HG03103 (cell line): ENCODE data around the gene SEMA6B.

Source experiments
- ATAC-seq: cut with Tn5 transposase; IDR thresholded peaks from one replicate; pipeline ENCODE4 v1.9.1; 2021; ENCODE audit warnings: low read depth; ENCODE audit not compliant: unreplicated experiment

SEMA6B gene

DNA sequence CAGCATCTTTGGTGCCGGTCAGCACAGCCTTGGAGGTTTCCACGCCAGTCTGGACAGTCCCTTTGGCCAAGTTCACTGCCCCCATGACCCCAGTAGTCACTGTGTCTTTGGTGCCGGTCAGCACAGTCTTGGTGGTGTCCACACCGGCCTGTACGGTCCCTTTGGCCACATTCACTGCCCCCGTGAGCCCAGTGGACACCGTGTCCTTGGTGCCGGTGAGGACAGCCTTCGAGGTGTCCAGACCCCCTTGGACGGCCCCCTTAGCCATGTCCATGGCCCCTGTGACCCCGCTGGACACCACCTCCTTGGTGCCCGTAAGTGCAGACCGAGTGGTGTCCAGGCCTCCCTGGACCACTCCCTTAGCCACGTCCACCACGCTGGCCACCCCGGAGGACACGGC lies 46.2 kb downstream of the SEMA6B start:
- no peak for ATAC-seq

- no peak for ATAC-seq
These were observed 47.4 kb downstream of the SEMA6B start for GRCh38 chr19:4512070-4512469.

- no peak for ATAC-seq
These were observed 48.0 kb downstream of the SEMA6B start for GRCh38 chr19:4511300-4512054.

GRCh38 chr19:4510435-4511255 lies 48.8 kb downstream of the SEMA6B start:
- no peak for ATAC-seq

- no peak for ATAC-seq
These were observed 50.8 kb downstream of the SEMA6B start for GRCh38 chr19:4508698-4509097.

GRCh38 chr19:4507804-4508203 lies 51.7 kb downstream of the SEMA6B start:
- no peak for ATAC-seq

GRCh38 chr19:4507150-4507452 lies 52.4 kb downstream of the SEMA6B start:
- ATAC-seq, result no peak

DNA sequence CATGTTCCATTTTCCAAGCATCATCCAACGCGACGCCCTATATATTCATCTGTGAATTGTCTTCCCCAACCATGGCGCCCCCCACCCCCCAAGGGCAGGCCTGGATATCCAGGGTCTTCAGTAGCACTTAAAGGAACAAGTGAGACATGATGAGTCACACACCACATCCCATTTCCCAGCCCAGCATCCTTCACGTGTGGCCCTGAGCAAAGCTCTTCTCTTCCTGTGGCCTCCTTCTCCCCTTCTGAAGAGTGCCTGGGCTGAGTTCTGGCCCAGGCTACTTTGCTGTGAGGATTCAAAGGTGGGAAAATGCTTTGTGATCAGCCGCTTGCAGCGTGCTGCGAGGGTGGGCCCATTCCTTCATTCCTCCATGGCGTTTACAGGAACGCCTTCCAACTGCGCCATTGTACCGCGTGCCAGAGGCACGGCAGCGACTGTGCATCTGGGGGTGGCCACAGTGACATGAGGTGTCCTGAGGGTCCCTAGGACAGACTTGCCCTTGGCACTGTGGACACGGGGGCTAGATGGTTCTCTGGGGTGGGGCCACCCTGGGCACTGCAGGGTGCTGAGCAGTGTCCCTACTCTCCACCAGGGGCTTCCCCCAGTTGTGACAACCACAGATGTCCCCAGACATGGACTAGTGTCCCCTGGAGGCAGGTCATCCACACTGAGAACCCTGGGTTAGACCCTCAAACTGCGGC lies 52.9 kb downstream of the SEMA6B start:
- ATAC-seq, result no peak

GRCh38 chr19:4505570-4506448 lies 53.7 kb downstream of the SEMA6B start:
- ATAC-seq, result no peak

GRCh38 chr19:4504891-4505569 lies 54.5 kb downstream of the SEMA6B start:
- ATAC-seq, result no peak

DNA sequence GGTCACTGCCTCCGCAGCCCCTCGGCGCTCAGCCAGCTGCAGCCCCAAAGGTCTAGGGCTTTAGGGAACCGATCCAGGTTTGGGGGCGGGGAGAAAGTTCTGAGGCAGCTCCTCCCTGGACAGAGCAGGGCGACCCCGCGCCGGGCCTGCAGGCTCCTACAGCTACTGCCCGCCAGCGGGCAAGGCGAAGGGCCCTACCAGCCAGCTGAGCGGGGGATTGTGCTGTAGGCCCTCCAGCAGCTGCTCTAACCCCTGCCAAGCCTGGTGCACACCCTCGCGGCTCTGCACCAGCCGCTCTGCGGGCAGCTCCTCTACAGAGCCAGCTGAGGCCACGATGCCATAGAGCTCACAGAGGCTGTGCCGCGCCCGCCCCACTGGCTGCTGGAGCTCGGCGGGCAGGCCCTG lies 55.2 kb downstream of the SEMA6B start:
- no peak for ATAC-seq

GRCh38 chr19:4503825-4504170 lies 55.7 kb downstream of the SEMA6B start:
- ATAC-seq, result no peak

- ATAC-seq, result no peak
These were observed 56.2 kb downstream of the SEMA6B start for GRCh38 chr19:4503132-4503824.

- no peak for ATAC-seq
These were observed 57.0 kb downstream of the SEMA6B start for GRCh38 chr19:4502282-4503131.

GRCh38 chr19:4501691-4502090 lies 57.8 kb downstream of the SEMA6B start:
- ATAC-seq, result no peak

GRCh38 chr19:4500841-4501591 lies 58.5 kb downstream of the SEMA6B start:
- ATAC-seq, result no peak

DNA sequence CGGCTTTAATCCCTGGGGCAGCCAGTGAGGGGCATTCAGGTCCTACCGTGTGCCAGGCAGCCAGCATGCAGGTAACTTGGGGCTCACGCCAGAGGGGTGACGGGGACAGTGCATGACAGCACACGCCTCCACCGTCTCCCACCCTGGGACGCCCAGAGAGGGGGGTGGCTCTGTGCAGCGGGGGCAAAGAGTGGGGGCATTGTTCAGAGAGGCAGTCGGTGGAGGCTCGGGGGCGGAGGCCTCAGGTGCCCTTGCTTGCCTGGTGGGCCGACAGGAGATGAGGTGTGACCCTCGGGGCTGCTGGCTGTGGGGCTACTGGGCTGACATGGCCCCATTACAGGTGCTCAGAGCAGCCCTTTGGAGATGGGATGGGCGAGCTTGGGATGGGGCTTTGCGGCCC lies 59.6 kb downstream of the SEMA6B start:
- ATAC-seq, result no peak

DNA sequence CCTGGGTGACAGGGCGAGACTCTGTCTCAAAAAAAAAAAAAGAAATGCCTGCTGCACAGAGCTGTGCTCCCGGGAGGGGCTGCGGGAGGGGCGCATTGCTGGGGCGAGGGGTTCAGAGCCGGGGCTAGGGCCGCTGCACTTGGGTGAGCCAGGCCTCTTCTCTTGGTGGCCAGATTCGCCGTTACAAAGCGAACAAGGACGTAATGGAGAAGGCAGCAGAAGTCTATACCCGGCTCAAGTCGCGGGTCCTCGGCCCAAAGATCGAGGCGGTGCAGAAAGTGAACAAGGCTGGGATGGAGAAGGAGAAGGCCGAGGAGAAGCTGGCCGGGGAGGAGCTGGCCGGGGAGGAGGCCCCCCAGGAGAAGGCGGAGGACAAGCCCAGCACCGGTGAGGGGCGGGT lies 60.2 kb downstream of the SEMA6B start:
- no peak for ATAC-seq
